Activated CD8-positive, alpha-beta memory T cell treated with anti-CD3 and anti-CD28 coated beads, Interleukin-2, amount 50 U/mL, for 48 hours (primary cell): ENCODE measurements around the gene MEGF11.

ENCODE experiments used
- DNase-seq: peaks from one replicate; pipeline ENCODE4 v3.0.0-alpha.2; 2020

MEGF11 gene

DNA sequence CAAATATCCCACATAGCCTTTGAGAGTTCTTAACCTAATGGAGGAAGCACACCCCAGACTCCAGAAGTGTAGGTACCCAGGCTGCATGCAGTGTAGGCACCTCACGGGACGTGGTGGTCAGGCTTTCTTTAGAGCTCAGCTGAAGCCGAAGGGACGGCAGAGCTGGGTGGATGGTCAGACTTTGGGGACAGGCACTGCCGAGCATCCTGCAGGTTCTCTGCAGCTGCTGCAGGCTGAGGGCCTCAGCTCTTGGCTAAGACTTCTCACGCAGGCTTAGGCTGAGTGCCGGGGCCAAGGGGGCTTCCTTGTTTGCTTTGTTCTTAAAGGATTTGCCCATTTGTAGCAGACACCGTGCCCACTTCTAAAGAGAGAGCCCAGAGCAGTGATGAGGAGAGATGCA lies 207.2 kb downstream of the MEGF11 start:
- DNase-seq: no peak

- no peak for DNase-seq
Measured at GRCh38 chr15:66045542-66045941, 208.0 kb downstream of the MEGF11 start.

DNA sequence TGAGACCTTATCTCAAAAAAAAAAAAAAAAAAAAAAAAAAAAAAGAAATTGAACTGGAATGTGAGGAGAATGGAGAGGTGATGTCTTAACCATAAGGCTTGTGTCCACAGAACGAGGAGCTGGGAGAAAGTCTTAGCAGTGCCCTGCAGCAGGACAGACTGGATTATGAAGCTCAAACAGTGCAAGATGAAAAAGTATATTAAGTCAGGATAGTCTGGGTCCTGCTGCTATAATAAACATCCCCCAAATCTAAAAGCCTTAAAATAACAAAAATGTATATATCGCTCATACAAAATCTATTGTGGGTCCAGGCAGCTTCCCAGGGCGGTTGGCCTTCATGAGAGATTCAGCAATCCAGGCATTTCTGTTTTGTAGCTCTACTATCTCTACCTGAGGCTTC lies 208.7 kb downstream of the MEGF11 start:
- DNase-seq: no peak

DNA sequence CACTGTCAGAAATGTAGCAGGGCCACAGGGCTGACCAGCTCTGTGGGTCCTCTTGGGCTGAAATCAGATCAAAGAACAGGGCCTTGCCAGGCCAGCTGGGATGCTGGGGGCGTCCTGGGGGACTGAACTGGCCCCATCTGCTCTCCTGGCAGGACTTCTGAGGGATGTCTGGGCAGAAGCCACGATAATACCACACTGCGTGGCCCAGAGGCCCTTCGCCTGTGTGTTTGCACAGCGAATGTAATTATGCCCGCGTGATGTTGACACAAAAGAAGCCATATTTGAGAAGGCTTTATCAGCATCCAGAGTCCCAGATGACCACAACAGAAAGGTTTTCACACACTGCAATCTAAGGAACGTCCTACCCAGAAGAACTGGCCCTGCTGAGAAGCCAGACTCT lies 210.3 kb downstream of the MEGF11 start:
- no peak for DNase-seq

DNA sequence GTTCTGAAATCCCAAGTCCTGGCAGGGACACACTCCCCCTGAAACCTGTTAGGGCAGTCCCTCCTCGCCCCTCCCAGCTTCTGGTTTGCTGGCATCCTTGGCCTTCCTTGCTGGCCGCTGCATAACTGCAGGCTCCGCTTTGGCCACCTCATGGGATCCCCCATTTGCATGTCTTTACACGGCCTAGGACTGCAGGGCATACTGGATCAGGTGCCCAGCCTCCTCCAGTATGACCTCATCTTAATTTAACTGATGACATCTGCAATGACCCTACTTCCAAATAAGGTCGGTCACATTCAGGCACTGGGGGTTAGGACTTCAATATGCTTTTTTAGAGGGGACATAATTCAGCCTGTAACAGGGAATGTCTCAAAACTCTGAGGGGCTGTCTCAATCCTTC lies 210.9 kb downstream of the MEGF11 start:
- DNase-seq: no peak

GRCh38 chr15:66041276-66041675 lies 212.3 kb downstream of the MEGF11 start:
- DNase-seq: no peak

- no peak for DNase-seq
Measured at GRCh38 chr15:66040211-66040892, 213.2 kb downstream of the MEGF11 start.

DNA sequence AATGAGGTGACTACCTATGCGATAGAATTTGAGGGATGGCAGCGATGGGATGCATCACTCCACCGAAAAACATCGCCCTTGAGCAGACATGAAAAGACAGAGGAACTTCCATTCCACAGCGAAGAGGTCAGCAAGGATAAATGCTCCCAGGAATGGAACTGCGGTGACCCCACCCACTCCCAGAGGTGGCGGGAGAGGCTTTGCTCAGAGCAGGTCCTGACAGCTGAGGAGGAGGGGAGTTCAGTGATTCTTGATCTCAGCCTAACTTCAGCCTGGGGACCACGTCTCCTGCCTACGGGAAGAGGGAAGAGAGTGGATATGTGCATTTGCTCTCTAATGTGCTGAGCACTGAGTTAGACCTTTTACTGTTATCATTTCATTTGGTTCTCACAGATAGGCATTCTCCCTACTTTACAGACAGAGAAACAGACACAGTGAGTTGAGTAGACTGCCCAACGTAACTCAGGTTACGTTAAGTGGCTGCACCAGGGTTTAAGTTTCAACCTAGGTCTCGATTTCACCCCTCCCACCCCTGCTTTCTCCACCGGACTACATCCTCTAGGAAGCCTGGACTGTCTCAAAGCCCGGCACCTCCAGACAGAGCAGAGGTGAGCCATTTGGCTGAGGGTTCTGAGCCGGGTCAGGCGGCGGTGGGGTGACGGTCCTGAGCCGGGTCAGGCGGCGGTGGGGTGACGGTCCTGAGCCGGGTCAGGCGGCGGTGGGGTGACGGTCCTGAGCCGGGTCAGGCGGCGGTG lies 214.3 kb downstream of the MEGF11 start:
- DNase-seq: no peak

DNA sequence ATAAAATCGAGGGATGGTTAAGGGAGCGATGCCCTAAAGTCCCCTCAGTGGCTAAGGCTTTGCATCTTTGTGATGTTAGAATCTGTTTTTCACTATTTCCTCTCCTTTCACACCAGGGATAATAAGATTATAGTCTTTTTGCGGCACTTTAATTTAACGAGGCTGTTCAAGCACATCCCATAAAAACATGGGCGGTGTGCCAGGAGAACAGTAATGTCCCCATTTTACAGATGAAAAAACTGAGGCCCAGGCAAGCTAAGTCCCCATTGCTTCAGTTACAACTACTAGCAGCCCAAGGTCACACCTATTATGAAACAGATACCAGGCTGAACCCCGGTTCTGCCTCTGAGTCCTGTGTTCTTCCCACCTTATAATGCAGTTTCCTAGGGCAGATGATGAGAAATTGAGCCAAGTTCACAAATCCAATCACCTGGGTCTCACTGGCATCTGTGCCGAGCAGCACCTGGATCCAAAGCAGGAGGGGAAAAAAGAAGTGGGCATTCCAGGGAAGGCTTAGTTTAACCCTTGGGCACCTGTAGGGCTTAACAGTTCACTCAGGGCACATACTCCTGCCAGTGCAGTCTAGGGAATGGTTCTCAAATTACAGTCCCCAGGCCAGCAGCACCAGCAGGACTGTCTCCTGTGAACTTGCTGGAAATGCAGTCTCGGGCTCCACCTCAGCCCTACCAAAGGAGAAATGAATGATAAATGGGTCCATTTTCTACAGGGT lies 215.0 kb downstream of the MEGF11 start:
- no peak for DNase-seq

GRCh38 chr15:66036859-66037258 lies 216.7 kb downstream of the MEGF11 start:
- DNase-seq: no peak

GRCh38 chr15:66035901-66036300 lies 217.6 kb downstream of the MEGF11 start:
- no peak for DNase-seq

- DNase-seq: no peak
Measured at GRCh38 chr15:66033143-66033542, 220.4 kb downstream of the MEGF11 start.

- DNase-seq: no peak
Measured at GRCh38 chr15:66032006-66032405, 221.5 kb downstream of the MEGF11 start.

DNA sequence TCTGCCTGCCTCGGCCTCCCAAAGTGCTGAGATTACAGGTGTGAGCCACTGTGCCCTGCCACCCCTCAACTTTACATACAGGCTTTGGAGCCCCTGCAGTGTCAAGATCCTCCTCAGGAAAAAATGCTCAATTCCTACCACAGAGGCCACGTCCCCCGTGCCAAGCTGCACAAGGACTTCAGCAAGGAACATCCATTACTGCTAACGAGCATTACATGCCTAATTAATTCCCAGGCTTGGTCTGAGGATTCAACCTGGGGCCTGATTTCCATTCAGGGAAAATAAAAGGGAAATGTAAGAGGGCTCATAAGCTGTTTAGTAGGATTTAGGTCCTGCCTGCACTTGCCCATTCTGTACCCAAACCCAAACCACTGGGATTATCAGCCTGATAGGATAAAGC lies 222.9 kb downstream of the MEGF11 start:
- no peak for DNase-seq

GRCh38 chr15:66029650-66030049 lies 223.9 kb downstream of the MEGF11 start:
- DNase-seq: no peak

GRCh38 chr15:66027268-66027805 lies 226.2 kb downstream of the MEGF11 start:
- no peak for DNase-seq

DNA sequence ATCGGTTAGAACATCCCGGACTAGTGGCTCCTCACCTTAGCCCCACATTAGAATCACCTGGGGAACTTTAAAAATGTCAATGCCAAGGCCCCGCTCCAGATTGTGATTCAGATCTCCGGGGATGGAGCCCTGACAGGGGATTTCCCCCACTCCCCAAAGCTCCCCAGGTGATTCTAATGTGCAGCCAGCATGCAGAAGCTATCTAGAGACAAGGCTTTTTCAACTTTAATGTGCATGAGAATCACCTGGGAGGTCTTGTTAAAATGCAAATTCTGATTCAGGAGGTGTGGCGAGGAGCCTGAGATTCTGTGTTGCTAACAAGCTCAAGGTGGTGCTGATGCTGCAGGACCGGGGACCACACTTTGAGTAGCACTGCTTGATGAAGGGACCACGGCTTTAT lies 227.6 kb downstream of the MEGF11 start:
- DNase-seq: no peak

DNA sequence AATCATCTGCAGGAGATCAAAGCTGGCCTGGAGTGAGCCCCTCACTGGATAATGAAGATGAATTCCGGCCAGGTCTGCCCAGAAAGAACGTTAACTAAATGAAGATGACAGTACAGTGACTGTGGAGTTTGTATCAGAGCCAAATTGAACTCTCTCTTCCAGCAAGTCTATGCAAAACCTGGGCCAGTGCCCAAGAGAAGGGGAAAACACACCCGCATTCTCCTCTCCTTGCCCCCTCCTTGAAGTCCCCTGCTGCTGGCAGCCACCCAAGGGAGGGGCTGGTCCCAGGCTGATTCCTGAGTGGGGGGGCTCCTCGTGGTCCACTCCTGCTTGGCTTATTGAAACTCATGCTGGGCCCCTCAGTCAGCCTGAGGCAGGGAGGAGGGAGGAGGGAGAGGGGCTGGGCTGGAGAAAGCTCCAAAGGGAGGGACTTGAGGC lies 228.5 kb downstream of the MEGF11 start:
- no peak for DNase-seq

DNA sequence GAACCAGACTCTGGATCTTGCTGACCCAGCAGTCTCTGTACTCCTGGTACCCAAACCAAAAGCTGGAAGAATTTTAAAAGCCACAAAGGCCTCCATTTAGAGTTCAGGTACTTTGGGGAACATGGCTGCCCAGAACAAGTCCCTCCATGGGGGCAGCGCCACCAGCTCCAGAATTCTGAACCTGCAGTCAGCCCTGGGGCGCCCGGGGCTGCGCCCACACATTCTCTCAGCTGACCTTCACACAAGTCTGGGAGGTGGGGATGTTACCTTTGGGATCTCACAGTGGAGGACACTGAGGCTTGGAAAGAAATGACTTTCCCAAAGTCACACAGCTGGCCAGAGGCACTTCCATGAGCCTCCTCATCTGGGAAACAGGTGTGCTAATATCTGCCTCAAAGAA lies 229.4 kb downstream of the MEGF11 start:
- no peak for DNase-seq

GRCh38 chr15:66023311-66023972 lies 230.1 kb downstream of the MEGF11 start:
- no peak for DNase-seq

DNA sequence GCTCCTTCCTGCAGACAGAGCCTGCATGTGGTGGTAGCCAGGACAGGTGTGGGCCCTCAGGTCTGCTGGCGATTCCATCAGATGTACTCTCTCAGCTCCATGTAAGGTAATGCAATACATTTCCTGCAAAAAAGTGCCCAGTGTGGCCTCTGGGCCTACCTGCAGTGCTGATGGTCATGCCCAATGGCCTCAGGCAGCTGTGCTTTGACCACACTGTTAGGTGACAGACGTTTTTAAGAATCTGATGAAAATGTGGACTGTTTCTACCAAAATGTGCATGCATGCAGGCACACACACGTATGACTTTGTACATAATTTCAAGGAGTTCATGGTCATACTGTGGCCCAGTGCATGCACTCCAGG lies 231.4 kb downstream of the MEGF11 start:
- no peak for DNase-seq

- no peak for DNase-seq
Measured at GRCh38 chr15:66021496-66022162, 231.9 kb downstream of the MEGF11 start.
